Measurements from ENCODE around the gene HSPB7. TPM values are rescaled to one million over a fixed set of nuclear protein-coding genes. Genes with fewer than 3 reads are reported as not detected.

Gene HSPB7
- total RNA-seq, 1 donor = not detected

DNA sequence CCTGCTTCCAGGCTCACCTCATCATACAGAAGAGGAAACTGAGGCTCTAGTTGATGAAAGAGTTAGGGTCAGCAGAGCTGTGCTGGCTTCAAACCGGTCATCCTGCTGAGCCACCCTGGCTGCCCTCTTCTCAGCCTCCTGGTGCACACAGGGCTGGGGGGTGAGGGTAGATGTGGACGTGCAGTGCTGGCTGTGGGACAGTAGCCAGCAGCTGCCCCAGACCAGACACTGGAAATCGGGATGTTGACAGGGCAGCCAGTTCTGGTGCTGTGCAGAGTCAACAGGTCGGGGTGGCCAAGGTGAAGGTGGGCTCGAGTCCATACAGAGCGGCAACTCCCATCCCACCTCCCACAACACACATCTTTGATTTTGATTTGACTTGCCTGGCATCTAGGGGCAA, 2.5 kb upstream of the HSPB7 start:
- Histone ChIP-seq H3K9me3 (ENCODE audit: low read depth, low read length) (no peaks in the 10 kb centered on the region), H3K4me1 (ENCODE audit: insufficient read depth, low read length) (no peaks in the 10 kb centered on the region)

DNA sequence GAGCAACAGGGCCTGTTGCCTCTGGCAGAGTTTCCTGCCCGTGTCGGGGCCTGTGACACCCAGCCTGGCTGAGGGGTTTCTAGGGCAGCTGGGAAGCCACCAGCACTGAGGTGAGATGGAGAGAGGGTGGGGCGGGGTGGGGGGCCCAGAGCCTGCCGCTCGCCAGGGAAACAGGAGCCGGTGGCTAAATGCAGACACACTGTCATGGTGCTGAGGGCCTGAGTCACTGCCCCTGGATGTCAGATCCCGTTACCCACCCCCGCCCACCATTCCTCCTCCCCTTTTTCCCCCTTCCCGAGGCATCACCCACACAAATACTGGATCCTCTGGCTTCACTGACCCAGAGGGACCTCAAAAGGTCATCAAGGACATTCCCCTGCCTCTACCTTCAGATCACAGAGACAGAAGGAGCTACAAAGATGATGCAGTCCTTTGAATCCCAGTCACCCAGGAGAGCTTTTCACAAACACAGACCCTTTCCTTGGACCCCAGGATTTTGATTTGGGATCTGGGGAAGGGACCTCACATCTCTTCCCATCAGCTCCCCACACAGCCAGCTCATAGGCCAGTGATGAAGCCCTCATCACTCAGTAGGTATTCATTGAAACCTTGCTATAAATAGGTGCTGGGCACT, 1.9 kb upstream of the HSPB7 start:
- Histone ChIP-seq H3K4me3 (ENCODE audit: low read length) (no peak overlapping the region), H3K9me3 (ENCODE audit: low read depth, low read length) (no peaks in the 10 kb centered on the region), H3K27me3 (ENCODE audit: insufficient read depth, low read length) (no peaks in the 10 kb centered on the region), H3K4me1 (ENCODE audit: insufficient read depth, low read length) (no peaks in the 10 kb centered on the region)

More for the DNA sequence above, 2.5 kb upstream of the HSPB7 start:
- Histone ChIP-seq H3K27me3 (ENCODE audit: insufficient read depth, low read length) (no peaks in the 10 kb centered on the region), H3K4me3 (ENCODE audit: low read length) (no peak overlapping the region)

DNA sequence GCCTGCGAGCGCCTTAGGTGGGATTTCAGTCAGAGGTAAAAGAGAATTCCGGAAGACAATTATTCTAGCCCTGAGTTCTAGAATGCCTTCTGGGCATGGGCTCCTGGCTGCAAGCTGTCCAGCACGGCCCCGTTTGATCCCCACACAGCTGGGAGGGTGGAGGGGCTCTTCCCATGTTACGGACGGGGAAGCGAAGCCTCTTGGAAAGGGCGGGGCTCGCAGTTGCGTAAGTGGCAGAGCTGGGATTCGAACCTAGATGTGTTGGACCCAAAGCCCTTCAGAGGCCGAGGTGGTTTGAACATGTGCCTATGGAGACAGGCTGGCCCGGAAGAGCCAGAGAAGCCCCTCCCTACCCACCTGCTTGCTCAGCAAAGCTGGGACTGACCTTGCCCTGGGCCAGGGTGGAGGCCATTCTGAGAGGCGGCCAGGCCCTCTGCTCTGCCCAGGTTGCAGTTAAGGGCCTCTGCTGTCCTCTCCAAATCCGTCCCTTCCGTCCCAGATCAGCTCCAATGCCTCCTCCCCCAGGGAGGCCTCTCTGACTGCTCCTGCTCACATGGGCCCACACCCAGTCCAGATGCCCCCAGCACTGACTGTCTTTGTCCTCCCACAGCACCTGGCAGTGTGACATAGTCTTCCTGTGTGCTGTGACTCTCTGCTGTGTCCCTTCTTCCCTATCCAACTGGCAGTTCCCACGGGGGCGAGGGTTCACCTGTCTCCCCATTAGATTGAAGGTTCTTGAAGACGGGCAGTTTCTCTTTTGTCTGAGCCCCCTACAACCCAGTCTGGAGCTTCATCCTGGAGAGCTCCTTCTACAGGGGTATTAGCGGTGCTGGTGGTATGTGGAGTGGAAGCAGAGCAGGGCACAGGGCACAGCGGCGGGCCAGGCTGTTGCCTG, 1.2 kb upstream of the HSPB7 start:
- H3K27me3 ChIP-seq (ENCODE audit: insufficient read depth, low read length) = no peaks in the 10 kb centered on the region
- H3K9me3 ChIP-seq (ENCODE audit: low read depth, low read length) = no peaks in the 10 kb centered on the region
- H3K4me3 ChIP-seq (ENCODE audit: low read length) = no peak overlapping the region
- no peaks in the 10 kb centered on the region for H3K4me1 ChIP-seq (ENCODE audit: insufficient read depth, low read length)

DNA sequence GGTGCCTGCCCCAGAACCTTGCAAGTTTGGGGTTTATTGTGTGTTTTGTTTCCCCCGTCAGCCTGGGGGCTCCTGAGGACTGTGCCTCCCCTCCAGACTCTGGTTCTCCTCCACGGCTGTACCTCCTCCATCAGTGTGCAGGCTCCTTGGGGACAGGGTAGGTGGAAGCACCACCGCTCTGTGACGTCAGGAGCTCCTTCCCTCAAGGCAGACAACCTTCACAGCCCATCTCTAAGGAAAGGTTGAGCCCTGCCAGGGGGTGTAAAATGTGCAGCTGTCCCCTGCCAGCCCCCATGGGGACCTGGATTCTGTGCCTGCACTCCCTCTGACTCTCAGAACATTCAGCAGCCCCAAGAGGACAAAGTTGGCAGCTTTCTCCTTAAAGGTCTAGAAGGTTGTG, 465 bp upstream of the HSPB7 start:
- H3K9me3 ChIP-seq (ENCODE audit: low read depth, low read length) = no peaks in the 10 kb centered on the region
- H3K4me3 ChIP-seq (ENCODE audit: low read length) = no peak overlapping the region
- H3K4me1 ChIP-seq (ENCODE audit: insufficient read depth, low read length) = no peaks in the 10 kb centered on the region
- no peaks in the 10 kb centered on the region for H3K27me3 ChIP-seq (ENCODE audit: insufficient read depth, low read length)

DNA sequence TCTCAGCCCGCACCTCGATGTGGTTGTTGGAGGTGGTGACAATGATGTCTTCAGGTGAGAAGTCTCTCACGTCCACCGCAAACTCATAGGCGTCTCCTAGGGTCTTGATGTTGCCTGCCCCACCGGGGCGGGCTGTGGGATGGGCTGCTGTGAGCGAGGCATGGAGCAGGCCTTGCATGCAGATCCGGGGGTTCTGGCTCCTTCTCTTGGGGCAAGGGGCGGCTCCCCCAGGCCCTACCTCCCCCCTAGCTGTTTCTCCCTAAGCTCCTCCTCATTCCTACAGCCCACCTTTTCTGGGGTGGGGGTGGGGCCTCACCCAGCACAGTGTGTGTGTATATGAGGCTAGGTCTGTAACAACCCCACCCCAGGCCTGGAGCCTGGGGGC, 775 bp downstream of the HSPB7 start:
- Histone ChIP-seq H3K4me3 (ENCODE audit: low read length) (no peak overlapping the region), H3K27me3 (ENCODE audit: insufficient read depth, low read length) (no peaks in the 10 kb centered on the region), H3K9me3 (ENCODE audit: low read depth, low read length) (no peaks in the 10 kb centered on the region), H3K4me1 (ENCODE audit: insufficient read depth, low read length) (peaks cover 7% of the 10 kb centered on the region)

DNA sequence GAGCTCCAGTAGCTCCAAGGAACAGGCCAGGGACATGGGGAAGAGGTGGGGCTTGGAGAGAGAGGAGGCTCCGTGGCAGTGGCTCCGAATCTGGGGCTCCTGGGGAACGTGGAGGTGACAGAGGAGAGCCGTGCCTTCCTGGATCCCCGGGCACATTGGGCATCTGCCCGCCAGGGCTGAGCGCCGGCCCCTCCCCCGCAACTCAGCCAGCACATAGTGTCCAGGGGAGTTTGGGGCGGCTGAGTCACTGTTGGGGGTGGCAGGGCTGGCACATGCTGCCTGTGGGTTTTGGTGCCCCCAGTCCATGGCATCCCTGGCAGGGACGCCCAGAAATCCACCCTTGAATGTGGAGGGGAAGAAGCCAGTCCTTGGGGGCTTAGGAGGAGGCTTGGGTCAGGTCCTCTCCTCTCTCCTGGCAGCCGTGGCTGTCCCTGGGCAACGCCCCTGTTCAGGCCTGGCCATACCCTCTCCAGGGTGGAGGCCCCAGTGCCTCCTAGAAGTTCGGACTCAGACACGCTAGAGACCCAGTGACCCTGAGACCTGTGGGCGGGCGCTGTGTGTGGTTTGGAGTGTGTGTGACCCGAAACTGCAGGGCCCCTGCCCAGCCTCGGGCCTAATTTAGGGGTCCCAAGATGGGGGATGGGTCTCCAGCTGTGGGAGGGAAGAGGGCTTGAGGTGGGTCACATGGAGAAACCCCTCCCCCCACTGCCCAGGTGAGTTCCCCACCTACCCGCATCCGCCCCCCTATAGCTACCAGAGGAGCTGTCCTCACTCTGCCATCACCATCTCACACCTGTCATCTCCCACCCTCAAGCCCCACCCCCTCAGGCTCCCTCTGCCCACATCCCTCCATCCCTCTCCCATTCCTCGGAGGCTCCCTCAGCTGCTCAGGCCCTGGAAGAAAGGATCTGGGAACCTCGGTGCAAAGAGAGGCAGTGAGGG, 1.6 kb downstream of the HSPB7 start:
- Histone ChIP-seq H3K9me3 (ENCODE audit: low read depth, low read length) (no peaks in the 10 kb centered on the region), H3K27me3 (ENCODE audit: insufficient read depth, low read length) (no peaks in the 10 kb centered on the region), H3K4me1 (ENCODE audit: insufficient read depth, low read length) (peaks cover 8% of the 10 kb centered on the region), H3K4me3 (ENCODE audit: low read length) (no peak overlapping the region)

DNA sequence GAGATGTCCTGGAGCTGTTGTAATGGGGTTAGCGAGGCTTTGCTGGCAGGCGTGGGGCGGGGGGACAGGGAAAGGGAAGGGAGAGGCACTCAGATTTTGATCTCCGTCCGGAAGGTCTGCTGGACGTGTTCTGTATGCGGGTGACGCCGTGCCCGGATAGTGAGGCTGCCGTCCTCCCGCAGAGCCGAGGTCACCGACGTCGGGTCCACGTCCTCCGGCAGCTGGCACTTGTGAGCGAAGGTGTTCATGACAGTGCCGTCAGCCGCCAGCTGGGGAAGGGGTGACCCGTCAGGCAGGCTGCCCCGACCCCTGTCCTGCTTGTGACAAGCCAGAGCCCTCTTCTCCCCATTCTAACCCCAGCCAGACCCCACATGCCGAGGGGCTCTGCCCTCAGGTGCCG, 2.4 kb downstream of the HSPB7 start:
- Histone ChIP-seq H3K27me3 (ENCODE audit: insufficient read depth, low read length) (no peaks in the 10 kb centered on the region), H3K4me3 (ENCODE audit: low read length) (no peak overlapping the region), H3K4me1 (ENCODE audit: insufficient read depth, low read length) (peaks cover 8% of the 10 kb centered on the region), H3K9me3 (ENCODE audit: low read depth, low read length) (no peaks in the 10 kb centered on the region)

DNA sequence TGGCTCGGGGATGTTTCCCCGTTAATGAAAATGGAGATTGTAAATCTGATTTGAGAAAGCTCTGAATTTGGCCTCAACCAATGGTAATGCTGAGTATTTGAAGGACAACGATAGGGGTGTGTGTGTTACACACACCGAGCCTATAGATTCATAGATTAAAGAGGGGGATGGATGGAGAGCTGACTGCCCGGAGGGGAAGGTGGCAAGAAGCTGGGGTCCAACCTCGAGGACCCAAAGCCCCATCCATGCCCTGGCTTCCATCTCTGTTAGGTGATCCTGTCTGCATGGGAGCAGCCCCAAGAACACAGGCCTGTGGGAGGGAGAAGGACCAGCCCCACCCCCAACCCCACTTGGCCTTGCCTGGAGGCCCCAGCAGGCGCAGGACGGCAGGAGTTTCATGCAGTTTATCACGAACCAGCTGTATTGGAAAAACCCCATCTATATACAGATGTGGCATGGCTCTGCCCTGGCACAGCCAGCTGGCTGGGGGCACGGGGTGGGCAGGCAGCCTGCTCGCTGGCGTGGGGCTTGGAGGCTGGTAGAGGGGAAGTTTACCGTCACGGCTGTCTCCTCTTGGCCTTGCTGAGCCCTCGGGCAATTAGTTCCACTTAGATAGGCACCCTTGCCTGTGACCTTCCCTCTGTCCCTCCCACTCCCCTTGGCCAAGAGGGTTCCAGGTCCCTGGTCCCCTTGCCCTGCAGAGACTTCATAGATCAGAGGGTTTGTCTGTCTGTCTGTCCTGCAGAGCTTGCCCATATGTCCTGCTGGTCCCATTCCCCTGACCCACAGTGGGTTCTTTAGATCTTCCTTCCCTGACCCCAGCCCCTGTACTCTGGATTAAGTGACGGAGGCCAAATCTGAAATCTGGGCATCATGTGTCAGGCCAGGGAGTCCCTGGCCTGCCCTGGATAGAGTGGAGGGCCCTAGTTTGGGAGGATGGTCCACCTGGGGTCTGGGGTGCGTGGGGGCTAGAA, 3.0 kb downstream of the HSPB7 start:
- H3K4me1 ChIP-seq (ENCODE audit: insufficient read depth, low read length) = peaks cover 8% of the 10 kb centered on the region
- no peaks in the 10 kb centered on the region for H3K9me3 ChIP-seq (ENCODE audit: low read depth, low read length)
- no peaks in the 10 kb centered on the region for H3K27me3 ChIP-seq (ENCODE audit: insufficient read depth, low read length)
- no peak overlapping the region for H3K4me3 ChIP-seq (ENCODE audit: low read length)

DNA sequence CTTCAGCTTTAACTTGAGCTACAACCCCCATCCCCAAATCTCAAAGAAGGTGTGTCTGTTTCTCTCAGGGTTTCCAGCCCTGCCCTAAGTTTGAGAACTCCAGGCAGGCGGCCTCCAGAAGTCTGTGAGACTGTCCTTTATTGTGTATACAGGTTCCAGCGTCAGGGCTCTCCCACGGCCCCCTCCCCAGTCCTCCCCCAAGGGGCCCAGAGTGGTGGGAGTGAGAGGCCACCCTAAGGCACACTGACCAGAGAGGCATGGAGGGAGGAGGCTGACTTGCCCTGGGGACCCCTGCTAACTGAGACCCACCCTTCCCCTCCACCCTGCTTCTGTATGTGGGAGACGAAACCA, 4.0 kb downstream of the HSPB7 start:
- H3K27me3 ChIP-seq (ENCODE audit: insufficient read depth, low read length) = no peaks in the 10 kb centered on the region
- H3K4me3 ChIP-seq (ENCODE audit: low read length) = no peak overlapping the region
- H3K4me1 ChIP-seq (ENCODE audit: insufficient read depth, low read length) = peaks cover 8% of the 10 kb centered on the region
- no peaks in the 10 kb centered on the region for H3K9me3 ChIP-seq (ENCODE audit: low read depth, low read length)

DNA sequence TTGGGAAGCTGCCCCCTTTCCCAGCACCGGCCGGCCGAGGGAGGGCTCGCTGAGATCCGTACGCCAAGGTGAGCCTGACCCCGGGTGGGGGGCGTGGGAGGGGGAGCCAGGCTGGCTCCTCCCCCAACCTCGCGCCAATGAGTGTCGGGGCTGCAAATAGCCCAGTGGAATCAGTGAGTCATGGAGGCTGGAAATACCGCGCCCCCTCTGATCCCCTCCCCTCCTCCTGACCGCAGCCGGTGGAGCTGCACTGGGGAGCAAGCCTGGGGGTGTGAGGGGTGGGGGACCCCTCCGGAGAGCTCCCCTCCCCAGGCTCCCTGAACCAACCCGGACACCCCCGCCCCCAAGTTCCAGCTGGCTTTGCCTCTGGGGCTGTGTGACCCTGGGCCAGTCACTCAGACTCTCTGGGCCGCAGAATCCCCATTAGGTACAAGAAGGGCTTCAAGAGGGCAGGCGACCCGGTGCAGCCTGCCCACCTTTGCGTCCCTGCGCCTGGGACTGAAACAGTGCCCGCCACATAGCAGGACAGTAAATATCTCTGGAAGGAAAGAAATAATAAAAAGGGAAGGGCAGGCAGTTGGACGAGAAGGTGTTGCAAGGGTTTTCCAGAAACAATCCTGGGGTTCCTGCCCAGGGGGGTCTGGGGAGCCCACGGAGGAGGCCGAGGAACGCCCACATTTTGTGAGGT, 4.5 kb downstream of the HSPB7 start:
- Histone ChIP-seq H3K9me3 (ENCODE audit: low read depth, low read length) (no peaks in the 10 kb centered on the region), H3K4me3 (ENCODE audit: low read length) (no peak overlapping the region), H3K4me1 (ENCODE audit: insufficient read depth, low read length) (peaks cover 8% of the 10 kb centered on the region), H3K27me3 (ENCODE audit: insufficient read depth, low read length) (no peaks in the 10 kb centered on the region)

DNA sequence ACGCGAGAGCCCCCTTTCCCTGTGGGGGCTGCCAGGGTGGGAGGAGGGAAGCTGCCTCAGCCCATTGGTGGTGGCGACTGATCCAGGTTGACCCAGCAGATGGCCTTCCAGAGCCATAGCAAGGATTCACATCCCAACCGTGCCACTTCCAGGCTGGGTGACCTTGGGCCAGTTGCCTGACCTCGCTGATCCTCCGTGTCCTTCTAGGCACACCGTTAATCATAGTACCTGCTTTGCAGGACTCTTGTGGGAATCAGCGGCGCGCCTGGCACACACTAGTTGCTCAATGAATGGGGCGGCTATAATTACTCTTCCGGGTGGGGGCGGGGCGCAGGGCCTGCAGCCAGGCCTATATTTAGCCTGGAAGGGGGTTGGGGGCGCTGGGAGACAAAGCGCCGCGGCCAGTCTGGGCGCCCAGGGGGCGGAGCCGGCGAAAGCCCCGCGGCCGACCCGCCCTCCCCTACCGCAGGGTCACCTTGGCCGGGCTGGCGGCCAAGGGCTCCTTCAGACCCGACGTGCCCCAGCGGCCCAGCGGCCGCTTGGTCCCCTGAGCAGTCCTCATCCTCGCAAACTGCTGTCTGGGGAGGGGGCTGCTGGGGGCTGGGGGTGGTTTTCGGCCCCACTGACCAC, 5.1 kb downstream of the HSPB7 start:
- Histone ChIP-seq H3K9me3 (ENCODE audit: low read depth, low read length) (no peaks in the 10 kb centered on the region), H3K4me1 (ENCODE audit: insufficient read depth, low read length) (peaks cover 8% of the 10 kb centered on the region), H3K4me3 (ENCODE audit: low read length) (peak overlapping the region; percentile 25), H3K27me3 (ENCODE audit: insufficient read depth, low read length) (no peaks in the 10 kb centered on the region)

DNA sequence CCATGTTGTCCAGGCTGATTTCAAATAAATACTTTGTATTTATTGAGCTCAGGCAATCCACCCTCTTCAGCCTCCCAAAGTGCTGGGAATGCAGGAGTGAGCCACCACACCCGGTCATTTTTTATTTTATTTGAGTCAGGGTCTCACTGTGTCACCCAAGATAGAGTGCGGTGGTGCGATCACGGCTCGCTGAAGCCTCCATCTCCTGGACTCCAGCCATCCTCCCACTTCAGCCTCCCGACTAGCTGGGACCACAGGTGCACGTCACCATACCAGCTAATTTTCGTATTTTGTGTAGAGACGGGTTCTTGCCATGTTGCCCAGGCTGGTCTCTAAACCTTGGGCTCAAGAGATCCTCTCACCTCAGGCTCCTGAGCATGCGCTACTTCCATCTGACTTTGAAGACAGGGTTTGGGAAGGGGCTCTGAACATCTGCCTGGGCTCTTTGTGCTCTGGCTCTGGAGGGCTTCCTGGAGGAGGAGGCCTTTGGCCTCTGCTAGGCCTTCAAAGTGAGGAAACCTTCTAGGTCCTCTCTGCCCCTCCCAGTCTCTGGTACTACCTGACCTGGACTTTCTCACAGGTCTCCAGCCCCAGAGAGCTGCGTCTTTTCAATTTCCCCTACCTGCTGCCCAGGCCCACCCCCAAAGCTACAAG, 5.8 kb downstream of the HSPB7 start:
- peaks cover 8% of the 10 kb centered on the region for H3K4me1 ChIP-seq (ENCODE audit: insufficient read depth, low read length)
- no peaks in the 10 kb centered on the region for H3K27me3 ChIP-seq (ENCODE audit: insufficient read depth, low read length)
- H3K4me3 ChIP-seq (ENCODE audit: low read length) = no peak overlapping the region
- no peaks in the 10 kb centered on the region for H3K9me3 ChIP-seq (ENCODE audit: low read depth, low read length)

DNA sequence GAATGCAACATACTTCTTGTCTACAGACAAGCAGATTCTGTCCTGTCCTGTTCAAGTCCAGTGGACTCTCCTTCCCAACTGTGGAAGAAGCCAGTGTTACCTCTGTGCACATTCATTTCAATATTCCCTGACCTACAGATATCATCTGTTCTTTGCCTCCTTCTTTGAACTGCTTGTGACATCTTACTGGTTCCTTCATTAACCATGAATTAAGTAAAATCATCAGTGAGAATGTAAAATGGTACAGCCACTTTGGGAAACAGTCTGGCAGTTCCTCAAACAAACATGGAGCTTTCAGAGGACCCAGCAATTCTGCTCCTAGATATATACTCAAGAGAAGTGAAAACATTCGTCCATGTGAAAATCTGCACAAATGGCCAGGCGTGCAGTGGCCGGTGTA, 7.0 kb downstream of the HSPB7 start:
- H3K4me3 ChIP-seq (ENCODE audit: low read length) = no peak overlapping the region
- peaks cover 8% of the 10 kb centered on the region for H3K4me1 ChIP-seq (ENCODE audit: insufficient read depth, low read length)
- H3K27me3 ChIP-seq (ENCODE audit: insufficient read depth, low read length) = no peaks in the 10 kb centered on the region
- no peaks in the 10 kb centered on the region for H3K9me3 ChIP-seq (ENCODE audit: low read depth, low read length)
